ENCODE results near the gene FBXW11. TPM values are rescaled to one million over a fixed set of nuclear protein-coding genes. Genes with fewer than 3 reads are reported as not detected.

FBXW11 gene
- total RNA-seq, 1 donor, result 64.8 TPM

- no peak overlapping the region for H3K4me3 ChIP-seq (ENCODE audit: low read depth, low read length)
- DNase-seq (ENCODE audit: low read depth), result peak; percentile 82
- TF ChIP-seq CTCF (IDR thresholded peaks at IDR 0.05; ENCODE audit: insufficient read depth, low read length), result peak; percentile 74
These were observed 98.6 kb downstream of the FBXW11 start for GRCh38 chr5:171907725-171908343.

GRCh38 chr5:171906703-171907590 is 99.5 kb downstream of the FBXW11 start:
- no peak for DNase-seq (ENCODE audit: low read depth)
- no peak overlapping the region for H3K4me3 ChIP-seq (ENCODE audit: low read depth, low read length)
- no peak for TF ChIP-seq CTCF (IDR thresholded peaks at IDR 0.05; ENCODE audit: insufficient read depth, low read length)

- no peak for TF ChIP-seq CTCF (IDR thresholded peaks at IDR 0.05; ENCODE audit: insufficient read depth, low read length)
These were observed 100.3 kb downstream of the FBXW11 start for GRCh38 chr5:171906066-171906570.

GRCh38 chr5:171904886-171905285 is 101.6 kb downstream of the FBXW11 start:
- no peak for TF ChIP-seq CTCF (IDR thresholded peaks at IDR 0.05; ENCODE audit: insufficient read depth, low read length)
- no peak for DNase-seq (ENCODE audit: low read depth)
- H3K4me3 ChIP-seq (ENCODE audit: low read depth, low read length), result no peak overlapping the region

More at GRCh38 chr5:171906066-171906570, 100.3 kb downstream of the FBXW11 start:
- no peak overlapping the region for H3K4me3 ChIP-seq (ENCODE audit: low read depth, low read length)
- no peak for DNase-seq (ENCODE audit: low read depth)

GRCh38 chr5:171901764-171902163 is 104.7 kb downstream of the FBXW11 start:
- H3K4me3 ChIP-seq (ENCODE audit: low read depth, low read length), result no peak overlapping the region
- no peak for TF ChIP-seq CTCF (IDR thresholded peaks at IDR 0.05; ENCODE audit: insufficient read depth, low read length)
- DNase-seq (ENCODE audit: low read depth), result no peak

GRCh38 chr5:171899792-171900191 is 106.6 kb downstream of the FBXW11 start:
- no peak for DNase-seq (ENCODE audit: low read depth)
- no peak overlapping the region for H3K4me3 ChIP-seq (ENCODE audit: low read depth, low read length)
- no peak for TF ChIP-seq CTCF (IDR thresholded peaks at IDR 0.05; ENCODE audit: insufficient read depth, low read length)
